GM19395 (cell line): ENCODE results near the gene FITM1.
"Not testable (repeated sequence)": the region's sequence is repeated elsewhere in the genome, so short reads cannot be mapped to it uniquely, and the experiment has no call there.

Source experiments
- ATAC-seq: cut with Tn5 transposase; IDR thresholded peaks from one replicate; pipeline ENCODE4 v1.9.1; 2021; ENCODE audit warnings: mild to moderate bottlenecking, moderate library complexity; ENCODE audit not compliant: unreplicated experiment

Gene FITM1

DNA sequence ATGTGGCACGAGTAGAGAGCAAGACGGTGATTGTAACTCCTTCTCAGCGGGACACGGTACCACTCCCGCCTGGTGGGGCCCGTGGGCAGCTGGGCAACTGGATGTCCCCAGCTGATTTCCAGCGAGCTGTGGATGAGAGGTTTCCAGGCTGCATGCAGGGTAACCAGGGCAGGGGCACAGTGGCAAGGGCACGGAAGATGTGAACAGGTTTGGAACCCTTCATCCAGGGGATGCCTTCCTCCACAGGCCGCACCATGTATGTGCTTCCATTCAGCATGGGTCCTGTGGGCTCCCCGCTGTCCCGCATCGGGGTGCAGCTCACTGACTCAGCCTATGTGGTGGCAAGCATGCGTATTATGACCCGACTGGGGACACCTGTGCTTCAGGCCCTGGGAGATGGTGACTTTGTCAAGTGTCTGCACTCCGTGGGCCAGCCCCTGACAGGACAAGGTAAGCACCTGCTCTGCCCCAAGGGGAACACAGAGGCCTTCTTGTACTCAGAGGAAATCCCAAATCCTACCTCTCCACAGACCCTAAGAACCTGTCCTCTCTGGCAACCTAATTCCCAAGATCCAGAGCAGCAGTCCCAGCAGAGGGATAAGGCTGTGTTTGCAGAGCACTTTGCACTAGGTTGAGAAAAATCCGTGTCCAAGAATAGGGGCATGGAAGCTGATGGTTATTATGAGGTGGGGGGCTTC is 32.1 kb upstream of the FITM1 start:
- no peak for ATAC-seq

DNA sequence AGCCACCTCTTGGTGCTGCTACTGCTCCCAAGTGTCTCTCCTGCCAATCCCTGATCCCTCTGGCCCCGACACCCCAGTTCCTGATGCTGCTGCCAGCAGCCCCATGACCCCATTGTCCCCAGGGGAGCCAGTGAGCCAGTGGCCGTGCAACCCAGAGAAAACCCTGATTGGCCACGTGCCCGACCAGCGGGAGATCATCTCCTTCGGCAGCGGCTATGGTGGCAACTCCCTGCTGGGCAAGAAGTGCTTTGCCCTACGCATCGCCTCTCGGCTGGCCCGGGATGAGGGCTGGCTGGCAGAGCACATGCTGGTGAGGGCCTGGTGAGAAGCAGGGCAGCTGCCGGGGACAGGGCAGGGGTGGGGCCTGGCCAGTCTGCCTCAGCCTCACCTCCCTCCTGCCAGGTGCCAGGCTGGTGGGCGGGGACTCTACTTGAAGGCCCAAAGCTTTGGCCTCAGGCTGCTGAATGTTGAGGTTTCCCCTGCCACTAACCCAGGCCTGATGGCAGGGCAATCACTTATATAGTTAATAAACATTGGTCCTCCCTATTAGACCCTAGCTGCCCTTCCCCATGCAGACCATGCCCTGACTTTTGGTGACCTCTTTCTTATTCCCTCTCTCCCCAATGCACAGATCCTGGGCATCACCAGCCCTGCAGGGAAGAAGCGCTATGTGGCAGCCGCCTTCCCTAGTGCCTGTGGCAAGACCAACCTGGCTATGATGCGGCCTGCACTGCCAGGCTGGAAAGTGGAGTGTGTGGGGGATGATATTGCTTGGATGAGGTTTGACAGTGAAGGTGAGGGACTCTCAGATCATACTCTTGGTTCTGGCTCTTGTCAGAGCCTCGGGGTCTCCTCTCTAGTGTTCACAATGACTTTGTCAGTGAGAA is 31.3 kb upstream of the FITM1 start:
- ATAC-seq: no peak

DNA sequence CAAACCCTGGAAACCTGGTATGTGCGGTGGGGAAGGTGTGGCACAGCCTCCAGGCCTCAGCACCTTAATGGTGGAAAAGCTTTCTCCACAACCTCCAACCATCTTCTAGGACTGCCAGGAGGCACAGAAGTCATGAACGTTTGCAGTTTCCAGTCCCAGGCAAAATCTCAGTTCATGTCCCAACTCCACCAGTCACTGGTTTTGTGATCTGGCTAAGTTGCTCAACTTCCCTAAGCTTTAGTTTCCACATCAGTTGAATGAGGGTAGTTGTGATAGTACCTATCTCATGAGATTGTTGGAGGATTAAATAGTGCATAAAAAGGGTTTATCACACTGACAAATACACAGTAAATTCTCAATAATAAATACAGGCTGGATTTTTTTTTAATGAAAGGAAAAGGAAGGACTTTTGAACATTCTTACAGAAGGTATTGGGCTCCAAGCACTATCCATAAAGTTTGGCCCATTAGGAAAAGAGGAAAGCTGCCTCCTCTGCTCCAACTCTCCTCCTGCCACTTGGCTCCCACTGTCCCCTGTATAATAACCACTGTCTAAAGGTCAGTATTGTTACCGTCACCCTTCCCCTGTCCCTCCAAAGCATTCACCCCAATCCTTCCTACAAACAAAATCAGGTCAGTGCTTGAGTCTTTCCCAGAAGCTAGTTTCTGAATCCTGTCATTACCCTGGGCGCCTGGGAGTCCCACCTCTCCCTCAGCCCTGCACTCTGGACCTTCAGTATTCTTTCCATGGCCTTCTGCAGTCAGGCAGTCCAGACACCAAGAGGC is 30.1 kb upstream of the FITM1 start:
- ATAC-seq: no peak

DNA sequence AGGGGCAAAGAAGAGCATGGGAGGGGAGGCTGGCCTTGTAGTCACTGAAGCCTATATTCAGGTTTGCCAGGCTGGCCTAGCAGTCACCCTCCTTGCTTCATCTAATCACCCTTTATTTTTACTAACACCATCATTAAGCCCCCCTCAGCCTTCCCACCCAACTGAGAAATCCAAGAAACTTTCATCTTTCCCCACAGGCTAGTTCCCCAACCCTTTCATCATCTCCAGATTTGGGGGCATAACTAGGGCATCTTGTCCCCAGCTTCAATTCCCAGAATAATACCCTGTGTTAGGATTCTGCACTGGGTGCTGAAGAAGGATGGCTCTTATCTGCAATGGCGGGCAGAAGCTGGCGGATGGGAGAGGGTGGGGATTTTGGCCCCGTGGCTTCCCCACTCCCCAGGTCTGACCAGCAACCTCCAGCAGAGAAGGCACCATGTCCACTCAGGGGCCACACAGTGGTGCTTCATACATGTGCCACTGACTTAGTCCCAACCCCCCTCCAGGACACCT is 29.4 kb upstream of the FITM1 start:
- ATAC-seq: no peak

DNA sequence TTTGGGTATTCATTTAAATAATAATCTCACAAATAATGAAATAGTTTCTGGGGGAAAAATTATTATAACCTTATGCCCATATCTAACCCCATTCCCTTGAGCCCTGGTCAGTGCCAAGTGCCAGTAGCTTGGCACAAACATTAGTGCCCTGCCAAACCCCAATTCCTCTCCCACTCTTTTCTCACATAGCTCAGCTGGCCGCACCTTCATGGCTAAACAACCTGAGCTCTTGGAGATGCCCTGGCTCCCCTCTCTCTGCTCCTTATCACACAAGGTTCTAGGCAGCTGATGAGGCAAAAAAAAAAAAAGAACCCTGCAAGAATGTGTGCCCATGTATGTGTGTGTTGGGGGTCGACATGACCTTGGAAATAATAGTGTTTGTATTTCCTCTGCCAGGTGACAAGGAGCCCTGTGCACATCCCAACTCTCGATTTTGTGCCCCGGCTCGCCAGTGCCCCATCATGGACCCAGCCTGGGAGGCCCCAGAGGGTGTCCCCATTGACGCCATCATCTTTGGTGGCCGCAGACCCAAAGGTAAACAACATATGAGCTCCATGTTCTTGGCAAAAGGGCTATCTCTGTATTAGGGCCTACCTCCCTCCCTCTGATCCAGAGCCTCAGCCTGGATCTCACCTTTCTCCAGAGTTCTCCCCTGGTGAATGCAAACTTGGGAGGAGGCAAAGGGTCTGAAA is 28.0 kb upstream of the FITM1 start:
- ATAC-seq: no peak

GRCh38 chr14:24103451-24103850 is 27.0 kb upstream of the FITM1 start:
- no peak for ATAC-seq

DNA sequence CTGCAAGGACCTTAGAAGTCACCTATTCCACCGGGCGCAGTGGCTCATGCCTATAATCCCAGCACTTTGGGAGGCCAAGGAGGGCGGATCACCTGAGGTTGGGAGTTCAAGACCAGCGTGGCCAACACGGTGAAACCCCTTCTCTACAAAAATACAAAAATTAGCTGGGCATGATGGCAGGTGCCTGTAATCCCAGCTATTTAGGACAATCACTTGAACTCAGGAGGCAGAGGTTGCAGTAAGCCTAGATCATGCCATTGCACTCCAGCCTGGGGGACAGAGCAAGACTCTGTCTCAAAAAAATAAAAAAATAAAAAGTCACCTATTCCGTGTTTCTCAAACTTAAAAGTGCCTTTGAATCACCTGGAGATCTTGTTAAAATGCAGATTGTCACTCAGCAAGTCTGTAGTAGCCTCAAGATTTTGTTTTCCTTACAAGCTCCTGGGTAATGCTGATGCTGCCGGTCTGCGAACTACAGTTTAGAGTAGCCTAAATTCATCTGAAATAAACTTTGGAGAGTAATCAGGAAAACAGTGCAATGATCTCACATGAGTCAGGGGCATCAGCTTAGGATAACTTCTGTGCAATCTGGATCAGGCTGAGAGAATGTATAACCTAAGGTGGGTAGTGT is 24.7 kb upstream of the FITM1 start:
- not testable (repeated sequence) for ATAC-seq

- ATAC-seq: no peak
Observed at GRCh38 chr14:24106672-24107271, 23.7 kb upstream of the FITM1 start.

GRCh38 chr14:24108336-24108874 is 22.1 kb upstream of the FITM1 start:
- no peak for ATAC-seq

DNA sequence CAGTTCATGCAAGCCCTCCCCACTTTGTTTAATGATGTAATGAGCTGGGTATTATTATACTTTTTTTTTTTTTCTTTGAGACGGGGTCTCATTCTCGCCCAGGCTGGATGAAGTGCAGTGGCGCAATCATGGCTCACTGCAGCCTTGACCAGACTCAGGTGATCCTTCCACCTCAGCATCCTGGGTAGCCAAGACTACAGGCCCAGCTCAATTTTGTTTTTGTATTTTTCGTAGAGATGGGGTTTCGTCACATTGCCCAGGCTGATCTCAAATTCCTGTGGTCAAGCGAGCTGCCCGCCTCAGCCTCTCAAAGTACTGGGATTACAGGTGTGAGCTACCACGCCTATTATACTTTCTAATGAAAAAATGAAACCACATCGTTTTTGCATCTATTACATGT is 20.4 kb upstream of the FITM1 start:
- ATAC-seq: no peak

DNA sequence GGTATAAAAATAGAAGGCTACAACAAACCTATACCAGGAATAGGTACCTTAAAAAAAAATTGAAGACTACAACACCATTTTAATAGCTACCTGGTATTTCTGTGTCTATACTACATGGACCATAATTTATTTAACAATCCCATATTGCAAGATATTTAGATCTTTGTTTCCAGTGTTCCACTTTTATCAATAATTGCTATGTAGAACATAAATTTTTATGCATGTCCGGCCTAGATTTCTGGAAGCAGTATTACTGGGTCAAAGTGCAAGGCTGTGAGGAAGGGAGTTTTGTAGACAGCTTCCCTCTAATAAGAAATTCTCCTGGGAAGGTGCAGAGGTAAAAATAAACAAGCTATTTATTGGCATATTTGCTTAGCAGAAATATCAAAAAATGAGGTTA is 19.9 kb upstream of the FITM1 start:
- ATAC-seq: no peak

GRCh38 chr14:24113379-24113800 is 17.1 kb upstream of the FITM1 start:
- ATAC-seq: no peak

- ATAC-seq: peak; percentile 34
Observed at GRCh38 chr14:24113801-24114531, 16.5 kb upstream of the FITM1 start.

DNA sequence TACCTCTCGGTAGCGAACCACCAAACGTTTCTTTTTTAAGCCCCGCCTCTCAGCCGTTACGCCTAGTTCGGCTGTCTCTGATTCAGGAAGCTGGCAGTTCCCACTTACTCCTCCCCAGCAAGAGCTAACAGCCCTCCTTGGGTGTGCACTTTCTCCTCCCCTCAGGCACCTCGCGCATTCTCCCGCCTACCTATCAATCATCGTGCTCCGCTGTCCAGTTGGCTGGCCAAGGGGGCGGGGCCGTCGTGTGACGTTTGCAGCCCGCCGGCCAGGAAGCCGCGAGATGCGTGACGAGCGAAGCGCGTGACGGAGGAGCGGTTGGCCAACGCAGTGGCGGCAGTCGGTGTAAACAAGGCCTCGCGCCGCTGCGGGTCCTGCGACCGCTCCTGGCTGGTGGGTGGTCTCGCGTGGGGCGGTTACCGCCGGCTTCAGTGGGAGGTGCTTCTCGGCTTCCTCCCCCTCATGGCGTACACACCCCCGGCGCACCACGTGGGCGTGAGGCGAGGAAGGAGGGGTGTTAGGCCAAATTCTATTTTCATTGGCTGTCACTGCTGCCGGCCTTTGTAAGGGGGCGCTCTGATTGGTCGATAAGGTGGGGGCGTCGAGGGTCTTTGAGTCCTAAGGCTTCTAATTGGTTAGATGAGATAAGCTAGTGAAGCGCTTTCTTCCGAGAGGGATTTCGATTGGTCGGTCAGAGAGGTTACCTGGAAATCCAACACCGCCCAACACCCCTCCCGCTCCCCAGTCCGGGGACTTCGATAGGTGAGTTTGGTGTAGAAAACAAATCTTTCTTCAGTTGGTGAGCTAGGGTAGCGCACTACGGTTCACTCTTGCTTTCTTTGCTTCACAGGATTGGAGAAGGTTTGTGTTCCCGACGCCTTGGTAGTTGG is 15.7 kb upstream of the FITM1 start, which contains the start of the genes DCAF11 and NRL:
Gene DCAF11, plus strand, starts transcription at position 246 of the 890 bp plus-strand sequence. CDS start 818 bp downstream, outside the sequence.
Gene NRL, minus strand, starts transcription at position 418 of the 890 bp plus-strand sequence. CDS start 32,101 bp downstream, outside the sequence.
- peak; percentile 89 for ATAC-seq

- ATAC-seq: no peak
Observed at GRCh38 chr14:24115422-24116127, 14.9 kb upstream of the FITM1 start.

GRCh38 chr14:24116128-24116814 is 14.2 kb upstream of the FITM1 start:
- no peak for ATAC-seq
